GM18907 (cell line): ENCODE measurements around the gene KCNQ4.

ENCODE experiments used
- ATAC-seq: cut with Tn5 transposase; IDR thresholded peaks from one replicate; pipeline ENCODE4 v1.9.1; 2021; ENCODE audit warnings: mild to moderate bottlenecking, moderate library complexity; ENCODE audit not compliant: unreplicated experiment

Gene KCNQ4

DNA sequence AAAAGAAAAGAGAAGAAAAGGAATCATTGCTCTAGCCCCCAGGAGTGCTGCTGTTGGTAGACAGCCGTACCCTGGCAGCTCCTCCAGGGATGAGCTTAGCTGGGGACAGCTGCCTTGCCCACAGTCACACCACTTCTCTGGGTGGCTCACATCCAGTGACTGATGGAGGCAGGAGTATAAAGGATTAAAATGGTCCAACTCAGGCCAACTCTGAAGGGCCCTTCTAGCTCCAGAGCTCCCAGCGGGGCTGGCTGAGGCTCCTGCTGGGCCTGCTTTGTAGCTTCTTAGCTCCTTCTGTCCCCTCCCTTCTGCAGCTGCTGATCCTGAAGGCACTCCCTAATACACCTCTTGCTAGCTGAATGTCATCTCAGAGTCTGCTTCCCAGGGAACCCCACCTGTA, 74.2 kb downstream of the KCNQ4 start:
- ATAC-seq: no peak

DNA sequence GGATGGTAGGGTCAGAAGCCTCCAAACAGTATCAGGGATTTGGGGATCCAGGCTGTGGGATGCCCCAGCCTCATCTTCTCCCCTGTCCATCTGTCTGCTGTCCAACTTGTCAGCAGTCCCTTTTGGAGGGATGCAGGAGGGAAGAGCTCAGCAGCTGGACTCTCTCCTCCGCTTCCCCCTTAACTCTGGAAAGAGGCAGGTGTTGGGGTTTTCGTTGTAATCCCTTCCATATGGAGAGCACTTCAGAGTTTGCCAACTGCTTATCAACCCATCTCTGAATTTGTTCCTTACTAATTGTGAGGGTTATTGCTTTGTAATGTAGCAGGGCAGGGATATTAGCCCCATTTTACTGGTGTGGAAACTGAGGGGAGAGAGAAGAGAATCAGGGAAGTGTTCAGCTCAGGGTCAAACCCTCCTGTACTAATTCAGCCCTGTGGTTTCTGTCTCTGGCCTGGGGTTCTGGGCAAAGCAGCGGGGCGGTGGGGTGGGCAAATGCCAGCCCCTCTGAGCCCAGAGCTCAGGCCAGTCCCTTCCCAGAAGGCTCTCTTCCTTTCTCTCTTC, 75.3 kb downstream of the KCNQ4 start:
- no peak for ATAC-seq

DNA sequence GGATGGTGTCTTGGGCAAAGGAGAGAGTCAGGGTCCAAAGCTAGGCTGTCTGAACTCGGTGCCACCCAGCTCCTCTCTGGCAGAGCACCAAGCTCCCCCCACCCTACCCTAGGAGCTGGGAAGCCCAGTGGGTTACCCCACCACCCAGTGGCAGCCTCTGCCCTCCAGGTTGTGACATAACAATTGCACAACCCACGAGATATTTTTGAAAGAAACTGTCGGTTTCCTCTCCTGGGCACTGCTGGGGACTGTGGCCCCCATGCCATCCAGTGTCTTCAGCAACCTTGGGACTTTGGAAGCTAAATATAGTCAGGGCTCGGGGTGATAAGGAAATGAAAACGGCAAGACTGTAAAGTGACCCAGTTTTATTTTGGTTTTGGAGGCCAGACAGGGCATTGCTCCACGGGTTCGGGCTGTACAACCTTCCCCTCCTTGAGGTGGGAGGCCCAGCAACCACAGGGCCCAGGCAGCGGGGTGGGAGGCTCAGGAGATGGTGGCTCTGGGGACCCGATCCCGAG, 77.2 kb downstream of the KCNQ4 start:
- ATAC-seq: no peak

DNA sequence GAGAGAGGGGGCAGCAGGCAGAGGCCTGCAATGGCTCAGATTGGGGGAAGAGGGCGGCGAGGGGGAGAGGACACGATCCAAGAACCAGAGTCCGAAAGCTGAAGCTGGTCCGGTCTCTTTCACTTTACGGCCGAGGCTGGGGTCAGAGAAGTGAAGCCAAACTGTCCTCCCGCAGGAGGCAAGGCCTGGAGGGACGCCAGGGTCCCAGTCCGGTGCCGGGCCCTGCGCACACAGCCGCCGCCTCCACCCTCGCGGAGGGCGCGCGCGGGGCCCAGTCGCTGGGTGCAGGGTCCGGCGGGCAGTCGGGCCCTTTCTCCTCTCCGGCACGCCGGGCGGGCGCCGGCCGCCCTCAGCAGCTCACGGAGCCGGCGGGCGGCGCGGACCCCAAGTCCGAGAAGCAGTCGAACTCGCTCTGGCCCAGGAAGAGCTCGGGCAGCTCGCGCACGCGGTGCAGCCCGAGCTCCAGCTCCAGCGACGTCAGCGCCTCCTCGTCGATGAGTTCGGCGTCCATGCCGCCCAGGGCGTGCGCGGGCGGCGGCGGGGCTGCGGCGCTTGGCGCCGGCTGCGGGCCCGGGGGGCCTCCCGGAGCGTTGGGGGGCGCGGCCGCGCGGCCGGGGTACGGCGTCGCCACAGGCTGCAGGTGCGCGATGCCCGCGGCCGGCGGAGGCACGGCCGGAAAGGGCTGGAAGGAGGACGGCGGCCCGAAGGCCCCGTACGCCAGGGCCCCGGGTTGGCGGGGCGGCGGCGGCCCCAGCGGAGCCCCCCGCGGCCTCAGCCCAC, 77.8 kb downstream of the KCNQ4 start:
- ATAC-seq: peak; percentile 7

DNA sequence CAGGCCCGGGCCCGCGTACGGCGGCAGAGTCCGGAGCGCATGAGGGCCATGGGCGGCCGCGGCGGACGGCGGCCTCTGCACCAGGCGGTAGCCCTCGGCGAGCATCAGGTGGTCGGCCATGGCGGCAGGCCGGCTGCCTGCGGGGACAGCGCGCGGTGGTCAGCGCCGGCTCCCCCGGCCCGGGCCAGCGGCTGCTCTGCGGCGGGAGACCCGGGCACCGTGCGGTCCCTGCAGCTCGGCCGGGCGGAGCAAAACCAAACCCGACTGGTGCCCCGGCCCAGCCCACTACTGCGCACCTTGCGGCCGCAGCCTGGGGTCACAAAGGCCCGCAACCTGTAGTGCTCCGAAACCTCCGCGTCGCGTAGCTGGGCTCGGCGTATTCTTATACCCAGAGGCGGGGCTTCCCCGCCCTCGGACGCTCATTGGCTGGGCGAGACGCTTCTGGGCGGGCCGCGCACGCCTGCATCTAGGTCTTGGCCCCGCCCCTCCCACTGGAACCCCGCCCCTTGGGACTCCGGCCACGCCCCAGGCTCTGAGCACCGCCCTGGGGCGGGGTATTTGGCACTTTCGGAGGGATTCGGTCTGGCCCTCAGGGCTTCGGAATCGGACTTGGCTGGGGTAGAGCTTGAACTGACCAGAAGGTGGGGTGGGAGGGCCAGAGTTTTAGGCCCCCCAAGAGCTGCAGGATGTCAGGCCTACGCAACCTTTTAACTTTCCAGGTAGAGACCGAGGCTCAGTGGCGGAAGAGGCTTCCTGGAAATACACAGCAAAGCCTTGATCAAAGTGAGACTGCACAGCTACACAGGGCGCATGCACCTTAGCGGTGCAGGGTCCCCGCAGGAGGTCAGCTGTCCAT, 78.6 kb downstream of the KCNQ4 start, which contains the start of gene CITED4:
Gene CITED4 (minus strand): TSS at position 356 of the 856 bp plus-strand sequence. CDS start 236 bp downstream, at position 120.
- peak; percentile 91 for ATAC-seq

DNA sequence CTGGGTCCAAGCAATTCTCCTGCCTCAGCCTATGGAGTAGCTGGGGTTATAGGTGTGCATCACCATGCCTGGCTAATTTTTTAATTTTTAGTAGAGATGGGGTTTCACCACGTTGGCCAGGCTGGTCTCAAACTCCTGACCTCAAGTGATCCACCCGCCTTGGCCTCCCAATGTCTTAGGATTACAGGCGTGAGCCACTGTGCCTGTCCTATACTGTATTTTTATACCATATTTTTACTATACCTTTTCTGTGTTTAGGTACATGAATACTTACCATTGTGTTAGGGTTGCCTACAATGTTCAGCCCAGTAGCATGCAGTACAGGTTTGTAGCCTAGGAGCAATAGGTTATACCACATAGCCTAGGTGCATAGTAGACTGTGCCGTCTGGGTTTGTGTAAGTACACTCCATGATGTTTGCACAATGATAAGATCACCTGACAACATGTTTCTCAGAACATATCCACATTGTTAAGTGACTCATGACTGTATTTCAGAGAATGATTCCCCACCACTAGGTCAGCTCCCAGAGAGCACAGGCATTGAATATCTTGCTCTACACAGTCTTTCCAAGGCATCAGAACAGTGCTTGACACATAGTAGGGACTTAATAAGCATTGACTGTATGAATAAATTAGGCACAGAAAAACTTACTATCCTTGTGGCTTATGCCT, 84.6 kb downstream of the KCNQ4 start:
- ATAC-seq: no peak

DNA sequence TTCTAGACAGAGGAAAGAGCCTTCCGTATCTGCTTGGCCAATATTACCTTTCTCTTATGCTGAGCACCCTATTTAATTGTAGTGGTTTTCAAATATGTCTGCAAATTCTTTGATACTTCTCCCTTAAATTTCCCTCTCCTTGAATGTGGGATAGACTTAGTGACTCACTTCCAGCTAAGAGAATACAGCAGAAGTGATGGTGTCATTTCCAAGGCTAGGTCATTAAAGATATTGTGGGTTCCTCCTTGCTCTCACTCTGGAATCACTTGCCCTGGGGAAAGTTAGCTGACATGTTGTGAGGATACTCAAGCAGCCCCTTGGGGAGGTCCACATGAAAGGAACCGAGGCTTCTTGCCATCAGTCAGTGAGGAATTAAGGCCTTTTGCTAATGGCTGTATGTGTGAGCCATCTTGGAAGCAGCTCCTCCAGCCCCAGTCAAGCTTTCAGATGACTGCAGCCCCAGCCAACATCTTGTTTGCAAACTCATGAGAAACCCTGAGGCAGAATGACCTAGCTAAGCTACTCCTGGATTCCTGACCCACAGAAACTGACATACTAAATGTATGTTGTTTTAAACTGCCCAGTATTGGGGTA, 86.6 kb downstream of the KCNQ4 start:
- ATAC-seq: no peak

DNA sequence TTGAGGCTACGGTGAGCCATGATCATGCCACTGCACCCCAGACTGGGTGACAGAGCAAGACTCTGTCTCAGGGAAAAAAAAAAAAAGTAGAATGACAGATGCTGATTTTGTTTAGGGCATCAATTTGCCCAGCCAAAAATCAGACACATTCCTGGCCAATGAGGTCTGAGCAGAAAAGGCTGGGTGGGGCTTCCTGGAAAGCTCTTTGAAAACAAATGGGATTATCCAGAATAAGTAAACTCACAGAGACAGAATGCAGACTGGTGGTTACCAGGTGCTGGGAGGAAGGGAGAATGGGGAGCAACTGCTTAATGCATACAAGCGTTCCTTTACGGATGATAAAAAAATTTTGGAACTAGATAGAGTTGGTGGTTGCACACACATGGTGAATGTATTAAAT, 88.7 kb downstream of the KCNQ4 start:
- no peak for ATAC-seq

DNA sequence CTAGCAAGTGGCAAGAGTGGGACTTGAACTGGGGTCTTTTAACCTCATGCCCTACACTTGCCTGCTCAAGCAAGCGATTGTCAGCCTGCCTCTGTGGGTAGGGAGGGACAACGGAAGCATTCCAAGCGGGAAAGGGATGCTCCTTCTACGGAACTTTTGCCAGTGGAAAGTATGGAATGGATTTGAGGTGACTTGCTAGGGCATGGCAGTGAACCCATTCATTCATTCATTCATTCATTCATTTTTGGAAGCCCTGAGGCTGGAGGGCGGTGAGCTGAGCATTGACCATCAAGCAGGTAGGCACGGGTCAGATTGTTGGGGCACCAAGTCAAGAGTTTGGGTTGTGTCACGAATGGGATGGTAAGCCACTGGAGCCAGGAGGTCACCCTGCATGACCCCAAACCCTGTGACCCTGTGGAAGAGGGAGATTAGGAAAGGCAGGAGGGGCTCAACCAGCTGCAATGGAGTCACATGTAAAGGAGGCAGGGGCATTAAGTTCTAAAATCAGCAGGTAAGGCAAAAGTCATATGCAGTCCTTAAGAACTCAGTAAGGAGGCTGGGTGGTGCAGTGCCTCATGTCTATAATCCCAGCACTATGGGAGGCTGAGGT, 90.4 kb downstream of the KCNQ4 start:
- no peak for ATAC-seq

DNA sequence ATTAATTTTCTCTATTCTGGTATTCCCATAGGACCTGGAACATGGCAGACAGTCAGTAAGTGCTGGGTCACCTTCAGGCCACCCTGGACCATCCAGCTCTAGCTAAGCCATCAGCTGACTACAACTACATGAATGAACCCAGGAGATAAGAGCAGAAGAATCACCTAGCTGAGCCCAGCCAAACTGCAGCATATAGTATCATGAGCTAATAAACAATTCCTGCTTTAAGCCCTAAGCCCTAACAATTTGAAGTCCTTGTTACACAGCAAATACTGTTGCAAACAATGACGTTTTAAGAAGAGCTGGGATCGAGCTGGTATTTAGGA, 92.8 kb downstream of the KCNQ4 start:
- ATAC-seq: no peak

DNA sequence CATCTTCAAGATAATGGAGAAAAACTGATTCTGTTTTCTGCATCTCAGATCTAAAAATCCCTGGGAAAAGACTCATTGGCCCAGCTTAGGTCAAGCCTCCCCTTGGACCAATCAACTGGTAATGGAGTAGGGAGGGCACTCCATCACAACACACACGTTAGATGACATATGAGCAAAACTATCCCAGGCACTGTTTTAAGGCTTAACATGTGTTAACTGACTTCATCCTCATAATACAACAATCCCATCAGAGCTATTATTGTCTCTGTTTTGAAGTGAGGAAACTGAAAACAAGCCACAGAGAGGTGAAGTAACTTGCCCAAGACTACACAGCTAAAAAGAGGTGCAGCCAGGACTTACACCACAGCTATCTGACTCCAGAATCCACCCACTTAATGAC, 93.3 kb downstream of the KCNQ4 start:
- ATAC-seq: no peak

DNA sequence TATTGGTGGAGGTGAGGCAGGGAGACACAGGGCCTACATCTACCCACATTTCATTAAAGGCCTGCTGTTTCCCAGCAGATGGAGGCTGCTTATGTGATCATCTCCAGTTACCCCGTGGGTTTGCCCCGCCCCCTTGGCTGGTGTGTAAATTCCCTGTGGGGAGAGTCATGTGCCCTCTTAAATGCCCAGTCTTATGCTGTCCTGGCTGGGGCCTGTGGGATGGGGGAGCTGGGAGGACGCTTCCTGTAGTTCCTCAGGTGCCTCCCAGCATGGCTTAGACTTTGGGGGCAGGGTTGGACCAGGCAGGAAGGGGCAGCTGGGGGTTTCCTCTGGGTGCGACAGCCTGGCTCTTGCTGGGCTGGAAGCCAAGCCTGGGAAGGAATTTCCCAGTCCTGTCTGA, 94.1 kb downstream of the KCNQ4 start:
- ATAC-seq: peak; percentile 52

DNA sequence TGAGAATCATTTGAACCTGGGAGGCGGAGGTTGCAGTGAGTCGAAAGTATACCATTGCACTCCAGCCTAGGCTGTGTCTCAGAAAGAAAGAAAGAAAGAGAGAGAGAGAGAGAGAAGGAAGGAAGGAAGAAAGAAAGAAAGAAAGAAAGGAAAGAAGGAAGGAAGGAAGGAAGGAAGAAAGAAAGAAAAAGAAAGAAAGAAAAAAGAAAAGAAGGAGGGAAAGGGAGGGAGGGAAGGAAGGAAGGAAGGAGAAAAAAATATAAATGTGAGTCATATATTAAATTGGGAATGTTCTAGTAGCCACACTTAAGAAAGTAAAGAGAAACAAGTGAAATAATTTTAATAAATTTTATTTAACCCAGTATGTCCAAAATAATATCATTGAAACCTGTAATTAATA, 95.3 kb downstream of the KCNQ4 start:
- no peak for ATAC-seq

DNA sequence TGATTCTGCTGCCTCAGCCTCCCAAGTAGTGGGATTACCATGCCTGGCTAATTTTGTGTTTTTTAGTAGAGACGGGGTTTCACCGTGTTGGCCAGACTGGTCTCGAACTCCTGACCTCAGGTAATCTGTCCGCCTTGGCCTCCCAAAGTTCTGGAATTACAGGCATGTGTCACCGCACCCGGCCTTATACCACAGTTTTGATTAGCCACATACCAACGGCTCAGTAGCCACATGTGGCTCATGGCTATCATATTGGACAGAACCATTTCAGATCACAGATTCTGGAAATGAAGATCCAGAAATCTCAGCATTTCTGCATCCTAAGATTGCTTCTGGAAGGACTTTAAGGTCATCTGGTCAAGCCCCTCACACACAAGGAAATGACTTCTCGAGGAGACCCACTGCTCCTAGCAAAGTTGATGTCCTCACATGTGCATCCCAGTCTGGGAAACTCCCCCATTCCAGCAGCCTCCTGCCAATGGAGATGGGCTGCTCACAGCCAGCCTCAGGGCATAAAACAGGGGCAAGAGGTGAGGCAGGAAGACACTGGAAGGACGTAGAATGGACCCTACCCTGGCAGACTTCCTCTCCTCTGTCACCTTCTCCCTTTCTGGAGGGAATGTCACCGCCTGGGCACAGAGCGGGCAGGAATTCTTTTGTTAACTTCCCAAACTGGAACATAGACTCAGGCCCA, 96.0 kb downstream of the KCNQ4 start:
- ATAC-seq: no peak

DNA sequence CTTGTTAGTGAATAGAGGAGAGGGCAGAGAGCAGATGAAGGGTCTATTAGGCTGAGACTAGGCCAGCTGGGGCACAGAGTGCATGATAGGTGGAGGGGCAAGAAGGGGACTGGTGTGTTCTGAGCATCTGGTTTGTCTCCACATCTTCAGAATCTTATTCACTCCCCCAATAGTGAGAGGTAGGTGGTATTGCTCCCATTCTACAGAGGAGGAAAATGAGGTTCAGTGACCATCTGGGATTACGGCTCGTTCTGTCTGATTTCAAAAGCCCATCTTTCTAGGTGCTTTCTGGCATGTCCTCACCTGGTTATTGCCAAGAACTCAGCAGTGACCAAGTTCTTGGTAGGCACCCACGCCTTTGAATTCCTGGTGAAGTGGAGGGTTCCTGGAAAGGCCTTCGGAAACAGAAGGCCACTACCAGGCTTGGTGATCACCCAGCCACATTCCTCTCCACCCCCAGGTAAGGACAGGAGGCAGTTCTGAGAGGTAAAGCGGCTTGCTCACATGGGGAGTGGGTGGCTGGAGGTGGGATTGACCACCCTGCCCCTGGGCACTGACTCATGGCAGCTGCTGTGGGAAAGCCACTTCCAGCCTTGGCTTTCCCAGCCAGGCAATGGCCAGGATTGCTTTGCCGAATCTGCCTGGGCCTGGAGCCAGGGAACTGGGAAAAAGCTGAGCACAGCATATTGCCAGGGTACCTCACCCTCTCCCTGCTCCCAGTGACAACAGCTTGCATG, 97.4 kb downstream of the KCNQ4 start:
- no peak for ATAC-seq

DNA sequence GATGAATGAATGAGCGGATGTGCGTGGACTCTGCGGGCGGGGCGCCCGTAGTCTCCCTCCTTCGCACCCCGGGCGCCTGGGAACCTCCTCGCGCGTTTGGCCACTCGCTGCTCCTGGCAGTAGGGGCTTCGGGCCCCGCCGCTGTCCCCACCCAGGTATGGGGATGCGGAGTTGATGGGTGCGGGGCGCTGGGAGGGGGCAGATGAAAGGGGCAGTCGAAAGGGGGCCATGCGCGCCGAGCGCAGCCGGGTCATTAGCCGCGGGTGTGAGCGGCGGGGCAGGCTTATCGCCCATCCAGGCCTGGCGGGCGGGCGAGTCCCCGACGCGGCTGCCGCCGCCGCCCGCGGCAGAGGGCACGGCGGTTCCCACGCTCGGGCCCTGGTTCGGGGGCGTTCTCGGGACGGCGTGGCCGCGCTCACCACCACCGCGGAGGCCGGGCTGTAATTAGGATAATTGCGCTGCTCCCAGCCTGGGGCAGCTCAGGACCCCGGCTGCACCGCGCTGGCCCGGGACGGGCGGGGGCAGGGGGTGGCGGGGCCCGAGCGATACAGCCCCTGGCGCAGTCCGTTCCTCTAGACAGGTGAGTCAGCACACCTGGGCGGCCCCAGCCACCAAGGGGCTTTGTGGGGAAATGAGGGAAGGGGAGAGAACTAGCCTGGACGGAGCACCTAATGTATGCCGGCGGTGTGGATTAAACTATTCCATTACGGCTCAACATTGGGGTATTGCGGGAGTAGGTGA, 100.6 kb downstream of the KCNQ4 start:
- no peak for ATAC-seq

DNA sequence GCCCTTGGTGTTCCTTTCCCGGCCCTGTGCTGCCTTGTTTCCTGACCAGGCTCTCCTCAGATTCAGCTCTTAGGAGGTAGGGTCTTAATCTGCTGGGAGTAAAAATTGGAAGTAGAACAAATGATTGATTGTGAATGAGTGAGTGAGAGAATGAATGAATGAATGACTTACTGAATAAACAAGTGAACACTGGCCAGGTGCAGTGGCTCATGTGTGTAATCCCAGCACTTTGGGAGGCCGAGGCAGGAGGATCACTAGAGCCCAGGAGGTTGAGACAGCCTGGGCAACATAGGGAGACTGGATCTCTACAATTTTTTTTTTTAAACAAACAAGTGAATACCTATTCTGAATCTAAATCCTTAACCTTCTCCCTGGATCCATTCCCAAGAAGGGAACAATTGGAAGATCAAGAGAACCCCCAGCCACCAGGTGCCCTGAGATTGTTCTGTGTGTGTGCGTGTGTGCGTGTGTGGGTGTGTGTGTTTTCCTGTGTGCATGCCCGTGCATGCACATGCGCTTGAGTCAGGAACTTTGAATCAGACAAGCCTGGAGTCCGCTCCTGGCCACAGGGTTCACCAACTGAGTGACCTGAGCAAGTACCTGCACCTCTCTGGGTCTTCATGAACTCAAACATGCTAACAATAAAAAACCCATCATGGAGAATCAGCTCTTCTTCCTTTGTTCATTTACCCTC, 102.9 kb downstream of the KCNQ4 start:
- ATAC-seq: no peak

DNA sequence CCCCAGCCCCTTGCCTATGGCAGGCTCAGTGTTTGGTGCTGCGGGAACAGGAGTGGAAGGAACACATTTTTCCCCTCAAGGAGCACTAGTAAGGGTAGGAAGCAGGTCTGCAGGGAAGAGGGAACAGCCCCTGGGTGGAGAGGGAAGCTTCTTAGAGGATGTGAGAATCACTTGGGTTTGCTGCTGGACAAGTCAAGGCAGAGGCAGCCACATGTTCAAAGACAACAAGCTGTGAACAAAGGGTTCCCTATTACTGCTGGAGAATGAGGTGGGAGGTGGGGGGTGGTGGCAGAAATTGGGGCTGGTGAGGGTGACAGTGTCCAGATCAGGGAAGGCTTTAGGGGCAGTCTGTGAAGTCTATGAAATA, 103.4 kb downstream of the KCNQ4 start:
- ATAC-seq: no peak
